GM21717 (cell line): Measurements from ENCODE around the gene EFCAB12.
"Not testable (repeated sequence)": the region's sequence is repeated elsewhere in the genome, so short reads cannot be mapped to it uniquely, and the experiment has no call there.

ENCODE experiments used
- ATAC-seq: cut with Tn5 transposase; IDR thresholded peaks from one replicate; pipeline ENCODE4 v1.9.1; 2021; ENCODE audit warnings: mild to moderate bottlenecking, moderate library complexity; ENCODE audit not compliant: unreplicated experiment

Gene EFCAB12

DNA sequence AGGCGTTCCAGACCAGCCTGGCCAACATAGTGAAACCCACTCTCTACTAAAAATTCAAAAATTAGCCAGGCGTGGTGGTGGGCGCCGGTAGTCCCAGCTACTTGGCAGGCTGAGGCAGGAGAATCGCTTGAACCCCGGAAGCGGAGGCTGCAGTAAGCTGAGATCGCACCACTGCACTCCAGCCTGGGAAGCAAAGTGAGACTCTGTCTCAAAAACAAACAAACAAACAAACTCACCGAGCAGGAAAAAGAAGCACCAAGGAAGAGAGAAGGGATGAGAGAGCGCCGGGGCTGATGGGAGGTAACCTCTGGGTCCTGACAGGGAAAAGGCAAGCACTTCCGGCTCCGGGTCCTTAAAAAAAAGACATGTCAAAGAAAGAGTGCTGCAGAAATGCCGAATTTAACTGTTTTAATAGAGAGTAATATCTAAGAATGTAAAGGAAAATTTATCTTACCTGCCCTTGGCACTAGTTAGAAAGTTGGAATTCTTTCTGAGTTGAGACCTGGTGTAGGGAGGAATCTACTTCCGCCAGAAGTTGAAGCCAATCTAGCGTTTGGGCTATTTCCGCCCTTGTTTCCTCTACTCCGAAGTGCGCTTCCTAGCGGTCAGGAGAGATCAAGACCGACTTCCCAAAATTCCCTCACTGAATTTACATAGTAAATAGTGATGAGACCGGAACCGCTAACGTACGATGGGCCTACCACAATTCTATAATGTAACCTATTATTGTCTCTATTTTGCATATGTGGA, 29.1 kb downstream of the EFCAB12 start:
- peak; percentile 69 for ATAC-seq

DNA sequence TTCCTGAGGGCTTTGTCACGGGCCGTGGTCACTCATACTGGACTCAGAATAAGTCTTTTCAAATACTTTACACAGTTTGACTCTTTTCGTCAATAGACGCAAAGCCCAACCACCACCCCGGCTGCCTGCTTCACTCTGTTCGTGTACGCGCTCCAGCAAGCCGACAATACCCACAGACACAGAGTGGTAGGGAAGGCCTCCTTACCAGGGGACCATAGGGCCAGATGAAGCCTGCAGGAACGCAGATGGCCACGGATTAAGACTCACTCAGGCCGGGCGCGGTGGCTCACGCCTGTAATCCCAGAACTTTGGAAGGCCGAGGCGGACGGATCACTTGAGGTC, 29.7 kb downstream of the EFCAB12 start:
- no peak for ATAC-seq

DNA sequence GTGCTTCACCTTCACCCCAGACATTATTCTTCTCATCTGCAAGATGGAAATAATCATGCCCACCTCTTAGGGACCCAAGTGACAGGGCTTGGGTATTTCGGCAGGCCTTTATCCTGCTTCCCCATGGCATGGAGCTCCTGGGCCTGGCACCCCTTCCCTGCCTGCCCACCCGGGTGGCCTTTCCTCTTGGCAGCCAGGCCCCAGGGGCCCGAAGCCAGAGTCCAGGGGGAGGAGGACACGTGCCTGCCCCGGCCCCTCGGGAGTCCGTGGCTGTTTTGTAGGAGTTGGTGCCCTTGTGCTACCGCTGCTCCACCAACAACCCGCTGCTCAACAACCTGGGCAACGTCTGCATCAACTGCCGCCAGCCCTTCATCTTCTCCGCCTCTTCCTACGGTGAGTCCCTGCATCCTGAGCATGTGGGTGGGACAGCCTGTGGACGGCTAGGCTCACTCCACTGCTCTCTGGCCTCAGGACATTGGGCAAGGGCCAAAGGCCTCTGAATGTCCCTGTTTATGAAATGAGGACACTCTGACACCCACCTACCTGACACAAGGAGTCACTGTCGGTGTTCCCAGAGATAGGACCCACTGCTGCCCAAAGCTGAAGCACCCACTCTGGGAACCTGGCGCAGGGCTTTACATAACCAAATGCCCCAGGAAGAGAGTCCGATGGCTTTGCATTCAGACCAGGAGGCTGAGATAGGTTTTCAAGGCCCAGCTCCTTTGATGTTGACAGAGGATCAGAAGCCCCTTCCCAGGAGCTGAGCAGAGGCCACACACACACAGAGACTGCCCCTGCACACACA, 34.5 kb downstream of the EFCAB12 start:
- not testable (repeated sequence) for ATAC-seq

GRCh38 chr3:129393271-129393670, 35.2 kb downstream of the EFCAB12 start:
- no peak for ATAC-seq

DNA sequence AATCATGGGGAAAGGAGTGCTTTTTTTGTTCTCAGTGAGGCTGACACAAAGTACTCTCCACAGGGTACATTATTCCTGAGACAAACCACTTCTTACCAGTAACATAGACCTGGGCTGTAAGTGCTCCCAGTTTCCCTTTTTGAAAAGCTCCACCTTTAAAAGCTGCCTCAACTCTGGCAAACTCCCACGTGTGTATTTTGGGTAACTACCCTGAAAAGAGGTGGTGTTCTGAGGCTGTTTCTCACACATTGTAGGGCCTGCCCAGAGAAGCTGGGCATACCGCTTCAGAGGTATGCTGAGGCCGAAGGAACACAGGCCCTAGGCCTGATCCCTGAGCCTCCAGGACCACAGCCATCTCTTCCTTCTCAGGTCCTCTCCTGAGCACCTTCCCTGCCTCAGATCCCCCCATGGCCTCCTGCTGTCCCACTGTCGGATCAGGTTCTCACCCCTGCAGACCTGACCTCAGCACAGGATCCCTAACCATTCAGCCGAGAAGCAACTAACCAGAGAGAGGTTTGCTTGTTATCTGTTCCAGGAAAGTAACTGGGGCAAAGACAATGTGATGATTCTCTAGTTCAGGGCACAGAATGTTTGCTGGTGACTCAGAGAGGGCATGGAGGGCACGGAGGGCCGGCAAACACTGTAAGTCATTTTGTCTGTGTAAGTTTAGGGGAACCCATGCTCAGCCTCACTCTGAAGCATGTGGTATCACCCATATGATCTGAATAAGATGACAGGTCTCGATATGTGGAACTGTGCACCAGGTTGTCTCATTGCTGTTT, 36.1 kb downstream of the EFCAB12 start:
- ATAC-seq: not testable (repeated sequence)

GRCh38 chr3:129391583-129391982, 36.9 kb downstream of the EFCAB12 start:
- ATAC-seq: not testable (repeated sequence)

DNA sequence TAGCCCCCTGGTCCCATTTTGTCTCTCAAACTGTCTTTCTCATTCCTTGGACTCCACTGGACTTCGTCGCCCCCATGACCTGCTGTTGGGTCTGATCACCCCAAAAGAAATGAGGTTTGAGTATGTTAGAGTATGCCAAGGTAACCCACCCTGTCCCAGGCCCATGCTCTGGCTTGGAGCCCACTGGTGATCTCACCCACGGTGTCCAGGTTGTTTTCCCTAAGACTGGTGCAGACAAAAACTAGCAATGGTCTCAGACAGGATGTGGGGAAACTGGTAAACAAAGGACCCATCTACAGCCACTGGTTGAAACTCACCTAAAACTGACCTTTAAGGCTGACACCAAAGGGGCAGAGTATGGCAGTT, 38.9 kb downstream of the EFCAB12 start:
- no peak for ATAC-seq

DNA sequence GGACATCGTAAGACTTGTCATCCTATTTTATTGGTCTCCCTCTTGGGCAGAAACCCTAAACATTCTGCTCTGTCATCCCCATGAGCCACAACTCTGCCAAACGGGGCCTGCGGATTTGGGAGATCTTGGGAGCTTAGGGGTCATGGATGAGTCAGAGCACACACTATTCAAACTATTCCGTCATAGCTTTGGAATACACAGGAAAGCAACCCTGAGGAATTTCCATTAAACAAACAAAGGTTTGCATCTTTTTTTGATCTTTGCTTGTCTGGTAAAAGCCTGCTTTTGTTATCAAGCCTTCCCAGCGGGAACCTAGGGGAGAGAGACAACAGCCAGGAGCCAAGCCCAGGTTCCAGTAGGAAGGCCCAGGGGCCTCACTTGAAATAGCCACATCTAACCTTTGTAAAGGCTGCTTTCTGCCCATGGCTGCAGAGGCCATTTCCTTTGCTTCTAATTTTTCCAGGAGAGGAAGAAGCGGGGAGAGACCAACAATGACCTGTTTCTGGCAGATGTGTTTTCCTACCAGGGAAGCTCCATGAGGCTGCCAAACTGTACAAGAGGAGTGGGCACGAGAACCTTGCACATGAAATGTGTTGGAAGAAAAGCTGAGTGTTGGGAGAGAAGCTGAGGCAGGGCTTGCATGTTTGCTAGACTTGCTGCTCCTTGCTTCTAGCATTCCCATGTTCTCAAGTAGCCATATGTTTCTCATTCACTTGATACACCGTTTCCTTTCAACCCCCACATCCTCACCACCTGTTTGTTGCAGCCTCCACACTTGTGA, 39.5 kb downstream of the EFCAB12 start:
- not testable (repeated sequence) for ATAC-seq

DNA sequence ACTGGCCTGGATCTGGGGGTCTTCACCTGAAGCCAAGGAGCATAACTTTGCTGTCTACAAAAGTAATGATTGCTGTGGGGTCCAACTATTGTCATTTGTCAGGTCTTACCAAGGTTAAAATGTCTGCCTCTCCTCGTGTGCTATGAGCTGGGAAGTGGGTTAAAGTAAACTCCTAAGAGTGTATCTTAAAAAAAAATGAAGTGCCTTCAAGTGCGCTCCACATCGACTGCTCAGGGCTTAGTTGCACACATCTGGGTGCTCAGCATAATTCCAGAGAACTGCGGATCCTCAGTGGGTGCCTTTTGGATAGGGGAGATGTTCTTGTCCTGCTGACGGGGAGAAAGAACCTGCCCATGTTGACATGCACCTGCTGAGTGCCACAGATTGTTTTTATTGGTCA, 40.9 kb downstream of the EFCAB12 start:
- no peak for ATAC-seq

GRCh38 chr3:129386984-129387383, 41.5 kb downstream of the EFCAB12 start:
- no peak for ATAC-seq

GRCh38 chr3:129385507-129385906, 42.9 kb downstream of the EFCAB12 start:
- ATAC-seq: not testable (repeated sequence)

DNA sequence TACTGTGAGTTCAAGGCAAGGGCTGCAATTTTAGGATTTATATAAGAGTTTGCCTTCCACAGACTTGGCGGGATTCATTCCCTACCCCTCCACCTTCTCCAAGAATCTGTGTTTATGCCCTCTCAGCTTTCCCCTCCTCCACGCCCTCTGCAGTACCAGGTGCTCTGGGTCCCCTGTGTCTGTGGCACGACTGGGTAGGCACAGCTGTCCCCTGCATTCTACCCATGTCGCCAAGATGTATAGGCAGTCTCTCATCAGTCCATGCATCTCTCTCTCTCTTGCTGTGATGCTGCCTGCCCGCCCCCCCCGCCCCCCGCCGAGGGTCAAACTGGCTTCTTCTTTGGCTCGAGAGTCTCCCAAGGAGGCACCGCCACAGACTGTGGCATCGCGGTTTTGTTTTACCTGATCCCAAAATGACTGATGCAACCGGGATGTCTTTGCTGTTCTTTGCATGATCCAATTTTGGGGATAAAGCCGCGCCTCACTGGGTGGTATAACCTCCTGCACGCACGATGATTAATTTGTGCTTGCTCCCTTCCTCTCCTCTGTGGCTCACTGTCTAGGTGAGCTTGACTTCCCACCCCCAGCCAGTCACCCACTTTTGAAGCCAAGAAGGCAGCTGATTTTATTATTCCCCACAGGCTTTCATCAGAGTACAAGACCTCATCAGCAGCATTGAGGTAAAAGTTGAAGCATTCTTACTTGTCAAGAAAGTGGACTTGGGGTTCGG, 43.7 kb downstream of the EFCAB12 start:
- no peak for ATAC-seq

DNA sequence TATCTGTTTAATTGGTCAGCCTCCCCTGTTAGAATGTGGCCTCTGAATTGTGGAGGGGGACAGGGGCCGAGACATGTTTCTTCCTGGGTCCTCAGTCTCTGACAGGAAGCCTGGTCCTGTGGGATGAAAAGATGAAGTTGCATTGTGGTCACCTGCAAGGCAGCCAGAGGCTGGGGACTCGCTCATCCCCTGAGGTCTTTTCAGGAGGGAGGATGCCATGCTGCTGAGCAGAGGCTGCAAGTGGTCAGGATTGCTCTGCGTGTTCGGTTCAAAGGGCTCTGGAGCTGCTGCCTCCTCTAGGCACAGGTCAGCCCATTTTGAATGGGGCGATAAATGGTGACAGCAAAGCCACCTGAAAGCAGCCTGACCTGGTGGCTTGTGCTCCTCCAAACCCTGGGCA, 44.3 kb downstream of the EFCAB12 start:
- not testable (repeated sequence) for ATAC-seq

DNA sequence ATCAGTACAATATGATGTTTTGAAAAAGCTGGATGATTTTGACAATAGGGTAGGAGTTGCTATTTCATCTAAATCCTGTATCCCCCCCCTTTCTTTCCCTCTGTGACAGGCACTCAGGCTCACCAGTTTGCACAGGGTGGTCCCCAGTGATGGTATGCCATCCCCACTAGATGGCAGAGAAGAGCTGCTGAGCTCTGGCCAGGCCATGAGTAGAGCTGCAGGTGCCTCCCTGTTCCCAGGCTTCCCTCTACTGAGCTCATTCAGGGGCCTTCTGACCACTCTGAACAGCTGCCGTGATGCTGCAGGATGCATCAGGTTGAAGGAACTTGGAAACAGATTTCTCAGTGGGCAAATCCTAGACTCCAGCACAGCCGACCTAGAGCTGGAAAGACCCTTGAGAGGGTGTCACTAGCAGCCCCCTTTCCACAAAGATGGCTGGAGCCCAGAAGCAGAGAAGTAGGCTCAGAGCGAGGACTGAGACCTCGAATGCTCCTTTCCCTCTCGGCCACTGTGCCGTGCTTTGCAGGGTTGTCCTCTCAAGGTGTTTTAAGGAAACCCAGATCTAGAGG, 45.1 kb downstream of the EFCAB12 start:
- peak; percentile 72 for ATAC-seq

GRCh38 chr3:129382366-129382765, 46.1 kb downstream of the EFCAB12 start:
- ATAC-seq: no peak

DNA sequence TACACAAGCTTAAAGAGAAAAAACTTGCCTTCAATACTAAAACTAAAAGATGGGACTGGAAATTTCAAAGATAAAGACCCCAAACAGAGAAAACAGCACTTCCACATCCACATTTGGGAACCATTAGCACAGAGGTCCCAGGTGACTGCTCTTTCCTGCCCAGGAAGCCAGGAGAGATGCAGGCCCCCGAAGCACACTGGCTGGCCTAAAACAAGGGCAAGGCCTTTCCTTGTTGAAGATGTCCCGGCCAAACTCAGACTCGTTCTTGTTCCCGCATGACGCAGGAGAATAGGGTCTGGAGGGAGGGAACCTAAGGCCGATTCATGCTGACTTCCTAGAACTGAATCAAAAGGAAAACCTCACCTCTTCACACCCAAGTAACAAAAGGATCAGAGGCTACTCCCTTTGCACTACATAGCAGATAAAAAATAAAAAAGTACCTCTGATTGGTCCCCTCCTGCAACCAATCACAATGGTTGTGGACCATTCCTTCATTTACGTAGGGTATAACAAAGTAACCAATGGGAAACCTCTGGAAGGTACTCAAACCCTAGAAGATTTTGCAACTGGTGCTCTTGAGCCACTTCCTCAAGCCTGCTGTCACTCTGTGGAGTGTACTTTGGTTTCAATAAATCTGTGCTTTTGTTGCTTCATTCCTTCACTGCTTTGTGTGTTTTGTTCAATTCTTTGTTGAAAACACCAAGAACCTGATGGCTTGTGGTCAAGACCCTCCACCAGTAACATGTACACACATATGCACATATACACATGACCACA, 48.7 kb downstream of the EFCAB12 start:
- ATAC-seq: no peak

DNA sequence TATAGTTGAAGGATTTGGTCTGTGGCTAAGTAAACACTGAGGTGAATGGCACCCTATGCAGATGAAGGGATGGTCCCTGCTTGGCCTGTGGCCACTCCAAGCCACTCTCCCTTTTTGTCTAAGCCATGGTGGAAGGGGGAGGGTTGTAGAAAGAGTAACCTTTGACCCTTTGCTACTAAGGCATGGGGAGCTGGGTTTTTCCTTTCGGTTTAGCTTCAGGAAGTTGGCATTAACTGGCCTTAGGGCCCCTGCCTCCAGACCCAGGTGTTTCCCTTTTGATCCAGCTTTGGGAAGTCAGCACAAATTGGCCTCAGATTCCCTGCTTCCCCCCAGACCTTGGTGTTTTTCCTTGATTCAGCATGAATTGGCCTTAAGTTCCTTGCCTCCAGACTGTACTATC, 49.5 kb downstream of the EFCAB12 start:
- ATAC-seq: no peak

DNA sequence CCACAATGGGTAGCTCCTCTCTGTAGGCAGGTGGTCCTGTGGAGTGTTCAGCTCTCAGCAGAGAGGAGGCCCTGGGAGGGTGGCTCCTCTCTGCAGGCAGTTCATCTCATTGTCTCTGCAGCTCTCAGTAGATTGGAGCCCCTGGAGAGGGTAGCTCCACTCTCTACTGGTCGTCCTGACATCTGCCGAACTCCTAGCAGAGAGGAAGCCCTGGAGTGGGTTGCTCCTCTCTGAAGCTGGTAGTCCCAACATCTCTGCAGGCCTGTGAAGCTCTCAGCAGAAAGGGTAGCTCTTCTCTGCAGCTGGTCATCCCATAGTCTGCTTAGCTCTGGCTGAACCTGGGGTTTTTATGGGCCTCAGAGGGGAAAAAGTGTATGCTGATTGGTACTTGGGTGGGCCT, 50.8 kb downstream of the EFCAB12 start:
- ATAC-seq: no peak

DNA sequence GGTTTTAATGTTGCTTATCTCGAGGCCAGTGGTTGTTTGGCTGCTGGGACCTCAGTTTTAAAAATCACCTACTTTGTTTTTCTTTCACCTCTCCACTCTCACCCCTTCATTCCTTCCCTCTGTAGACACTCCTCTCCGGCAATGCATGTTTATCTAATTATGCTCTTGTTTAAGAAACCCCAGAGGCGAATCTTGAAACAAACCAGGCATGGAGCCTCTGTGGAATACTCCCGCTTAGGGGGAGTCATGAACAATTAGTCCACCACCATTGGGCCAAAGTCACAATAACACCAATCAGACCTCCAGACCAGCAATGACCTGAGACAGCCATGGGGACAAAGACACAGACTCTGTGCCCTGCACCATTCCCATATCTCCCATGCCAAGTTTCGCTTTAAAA, 53.3 kb downstream of the EFCAB12 start:
- no peak for ATAC-seq
